Measurements from ENCODE around the gene LRRC9. TPM values are rescaled to one million over a fixed set of nuclear protein-coding genes. Genes with fewer than 3 reads are reported as not detected.
A peak's percentile ranks its signal among the peaks of the same experiment; 100 is the strongest.
"Not testable (repeated sequence)": the region's sequence is repeated elsewhere in the genome, so short reads cannot be mapped to it uniquely, and the experiment has no call there.

The LRRC9 gene
- total RNA-seq, 1 experiment from 2014 or later, result not detected

DNA sequence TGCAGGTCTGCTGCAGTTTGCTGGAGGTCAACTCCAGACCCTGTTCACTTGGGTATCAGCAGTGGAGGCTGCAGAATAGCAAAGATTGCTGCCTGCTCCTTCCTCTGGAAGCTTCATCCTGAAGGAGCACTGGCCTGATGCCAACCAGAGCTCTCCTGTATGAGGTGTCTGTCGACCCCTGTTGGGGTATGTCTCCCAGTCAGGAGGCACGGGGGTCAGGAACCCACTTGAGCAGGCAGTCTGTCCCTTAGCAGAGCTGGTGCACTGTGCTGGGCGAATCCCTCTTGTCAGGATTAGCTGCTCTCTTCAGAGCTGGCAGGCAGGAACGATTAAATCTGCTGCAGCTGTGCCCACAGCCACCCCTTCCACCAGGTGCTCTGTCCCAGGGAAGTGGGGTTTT, 37.9 kb downstream of the LRRC9 start:
- DNase-seq (ENCODE audit: low spot score), result not testable (repeated sequence)

DNA sequence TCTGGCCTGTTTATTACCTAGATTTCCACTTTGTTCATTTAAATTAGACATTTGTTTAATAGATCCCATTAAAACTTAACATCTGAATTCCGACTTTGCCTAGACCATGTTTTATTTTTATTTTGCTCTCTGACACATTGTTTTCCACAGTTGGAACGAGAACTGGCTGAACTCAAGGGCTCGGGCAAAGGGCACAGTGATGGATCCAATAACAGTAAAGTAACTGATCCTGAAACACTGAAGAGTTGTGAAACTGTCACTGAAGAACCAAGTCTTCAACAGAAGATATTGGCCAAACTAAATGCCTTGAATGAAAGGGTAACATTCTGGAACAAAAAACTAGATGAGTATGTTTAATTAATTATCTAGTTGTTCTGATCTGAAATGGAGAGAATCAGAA, 39.7 kb downstream of the LRRC9 start:
- DNase-seq (ENCODE audit: low spot score), result no peak

DNA sequence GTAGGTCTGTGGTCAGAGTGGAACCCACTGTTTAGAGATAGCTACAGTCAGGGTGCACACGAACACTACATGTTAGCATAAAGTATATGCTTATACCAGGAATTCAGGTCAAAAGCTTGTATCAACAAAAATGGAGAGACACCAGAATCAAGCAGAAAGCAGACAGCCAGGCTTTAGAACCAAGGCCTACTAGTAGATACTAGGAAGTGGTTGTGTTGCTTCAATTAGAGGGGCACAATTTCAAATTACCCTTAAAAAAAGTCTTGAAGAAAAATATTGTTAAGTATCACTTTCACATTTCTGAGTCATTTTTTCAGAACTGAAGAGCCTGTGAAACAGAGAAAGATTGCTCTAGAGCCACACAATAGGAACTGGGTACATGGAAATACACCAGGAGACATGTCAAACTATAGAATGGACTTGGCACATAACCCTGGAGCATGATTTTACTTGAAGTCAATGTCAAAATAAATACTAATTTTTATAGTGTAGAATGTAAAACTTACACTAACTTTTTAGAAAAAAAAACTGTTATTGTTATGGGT, 41.6 kb downstream of the LRRC9 start:
- no peak for DNase-seq (ENCODE audit: low spot score)

DNA sequence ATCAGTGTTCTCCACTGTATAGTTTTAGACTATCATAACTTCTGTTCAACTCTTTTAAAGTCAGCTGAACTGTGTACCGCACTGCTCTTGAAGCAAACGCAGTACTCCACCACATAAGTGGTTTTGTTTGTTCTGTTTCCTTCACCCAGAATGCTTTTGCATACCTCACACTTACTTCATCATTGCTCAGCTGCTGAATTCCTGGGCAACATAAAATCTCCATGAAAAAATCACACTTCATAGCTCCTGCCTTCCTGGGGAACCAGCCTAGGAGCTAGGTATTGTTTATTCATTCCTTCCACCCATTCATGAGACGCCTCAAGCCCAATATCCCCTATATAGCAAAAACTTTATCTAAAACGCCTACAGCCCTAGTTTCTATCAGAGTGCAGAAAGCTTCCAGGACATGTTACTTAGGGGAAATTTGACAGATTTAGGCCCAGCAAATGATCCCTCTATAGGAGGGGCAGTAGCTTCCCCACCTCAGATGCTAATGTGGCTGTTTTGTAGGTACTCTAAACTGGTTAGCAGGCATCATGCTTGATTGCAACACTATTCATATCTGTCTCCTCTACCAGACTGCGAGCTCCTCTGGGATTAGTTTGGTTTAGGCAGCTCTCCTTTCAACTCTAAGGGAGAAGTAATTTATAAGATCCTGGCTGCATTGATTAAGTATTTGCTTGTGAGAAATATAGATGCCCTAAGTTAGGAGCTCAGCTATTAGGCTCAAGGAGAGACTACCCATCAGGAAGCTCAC, 44.5 kb downstream of the LRRC9 start:
- no peak for DNase-seq (ENCODE audit: low spot score)

DNA sequence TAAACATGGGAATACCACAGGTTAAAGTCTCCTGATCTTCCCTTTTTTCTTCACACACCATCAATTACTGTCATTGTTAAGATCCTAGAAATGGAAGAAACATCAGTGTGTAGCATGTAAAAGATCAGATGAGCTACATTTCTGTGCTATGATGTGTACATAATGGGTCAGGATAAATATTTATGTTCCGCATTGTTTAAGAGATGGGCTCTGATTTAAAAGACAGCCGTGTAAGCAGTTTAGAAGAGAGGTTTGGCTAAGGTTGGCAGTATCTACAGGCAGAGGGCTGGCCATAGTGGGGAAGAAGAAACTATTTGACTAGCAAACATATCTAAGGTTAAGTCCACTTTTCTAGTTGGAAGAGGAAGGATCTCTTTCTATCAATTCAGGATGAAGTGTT, 49.4 kb downstream of the LRRC9 start:
- peak; percentile 54 for DNase-seq (ENCODE audit: low spot score)

DNA sequence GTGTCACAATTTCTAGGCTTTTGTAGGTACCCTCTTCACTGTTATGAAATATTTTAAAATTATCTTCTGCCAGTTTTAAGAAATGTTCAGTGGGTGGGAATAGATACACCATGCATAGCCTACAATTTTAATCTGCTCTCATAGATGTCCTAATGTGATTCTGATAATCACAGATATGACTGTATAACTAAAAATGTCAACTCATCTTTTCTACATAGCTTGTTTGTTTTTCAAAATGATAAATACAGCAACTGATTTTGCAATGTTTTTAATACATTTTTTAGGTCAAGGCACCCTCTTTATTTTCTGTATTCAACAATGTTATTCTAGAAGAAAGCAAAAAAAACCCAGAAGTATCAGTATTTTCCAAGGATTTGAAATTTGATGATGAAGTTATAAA, 61.6 kb downstream of the LRRC9 start:
- DNase-seq (ENCODE audit: low spot score), result no peak

DNA sequence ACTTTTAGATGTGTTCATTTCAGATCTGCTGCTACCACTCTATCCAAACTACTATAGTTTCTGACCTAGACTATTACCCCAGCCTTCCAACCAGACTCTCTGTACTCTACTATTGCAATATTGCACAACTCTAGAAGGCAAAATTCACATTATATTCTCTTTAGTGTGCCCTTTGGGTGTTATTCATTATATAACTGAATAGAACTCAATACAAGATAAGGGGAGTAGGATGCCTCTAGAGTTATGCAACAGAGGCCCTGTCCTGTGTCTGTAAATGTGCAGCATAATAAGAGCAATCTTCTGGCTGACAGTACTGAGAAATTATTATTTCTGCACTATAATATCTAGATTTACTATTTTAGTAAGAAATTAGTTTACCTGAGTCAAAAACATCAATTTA, 63.1 kb downstream of the LRRC9 start:
- no peak for DNase-seq (ENCODE audit: low spot score)

DNA sequence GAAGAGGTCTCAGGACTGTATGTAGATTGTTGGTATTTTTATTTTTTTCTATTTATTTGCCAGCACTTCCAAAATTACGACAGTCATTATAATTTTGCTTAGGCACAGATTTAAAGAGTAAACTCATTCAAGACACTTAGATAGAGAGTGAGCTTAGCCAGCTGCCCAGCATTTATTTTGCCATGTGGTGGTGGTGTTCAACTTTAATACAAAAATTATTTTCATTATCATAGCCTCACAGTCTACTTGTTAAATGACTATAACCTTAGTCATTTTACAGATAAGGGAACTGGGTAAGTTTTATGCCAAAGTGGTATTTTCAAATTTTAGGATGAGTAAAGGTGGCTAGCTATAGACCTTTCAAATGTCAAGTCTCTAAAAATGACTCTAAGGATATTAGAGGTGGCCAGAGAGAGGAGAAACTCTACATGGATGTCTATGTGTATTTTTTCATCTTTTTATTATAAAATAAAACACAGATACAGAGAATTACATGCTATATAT, 66.7 kb downstream of the LRRC9 start:
- DNase-seq (ENCODE audit: low spot score), result no peak

DNA sequence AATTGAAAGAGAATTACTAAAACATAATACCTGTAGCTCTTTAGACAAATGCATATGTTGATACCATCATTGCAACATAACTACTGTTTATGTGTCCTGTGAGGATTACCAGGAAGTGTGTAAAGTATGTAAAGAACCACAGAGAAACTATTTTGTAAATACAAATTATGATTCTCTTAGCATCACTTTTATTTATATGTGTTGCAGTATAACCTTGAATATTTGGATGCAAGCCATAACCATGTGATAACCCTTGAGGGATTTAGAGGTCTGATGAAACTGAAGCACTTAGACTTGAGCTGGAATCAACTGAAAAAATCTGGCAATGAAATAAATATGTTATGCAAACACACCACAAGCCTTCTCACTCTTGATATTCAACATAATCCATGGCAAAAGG, 77.5 kb downstream of the LRRC9 start:
- peak; percentile 31 for DNase-seq (ENCODE audit: low spot score)

DNA sequence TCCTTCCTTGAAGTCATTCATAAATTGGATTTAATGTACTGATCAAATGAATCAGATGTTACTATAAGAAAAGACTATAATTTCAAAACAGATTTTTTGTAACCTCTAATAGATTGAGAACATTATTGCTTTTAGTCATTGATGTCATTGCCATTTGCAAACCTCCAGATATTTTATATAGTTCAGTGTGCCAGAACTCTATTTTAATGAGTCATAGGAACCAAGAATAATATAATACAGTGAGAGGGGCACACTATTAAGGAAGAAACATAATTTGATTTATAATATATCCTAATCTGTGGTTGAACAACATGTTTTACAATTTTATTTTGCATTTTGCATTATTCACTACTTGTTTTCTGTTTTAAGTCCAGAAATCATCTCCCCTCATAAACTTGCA, 78.0 kb downstream of the LRRC9 start:
- no peak for DNase-seq (ENCODE audit: low spot score)

DNA sequence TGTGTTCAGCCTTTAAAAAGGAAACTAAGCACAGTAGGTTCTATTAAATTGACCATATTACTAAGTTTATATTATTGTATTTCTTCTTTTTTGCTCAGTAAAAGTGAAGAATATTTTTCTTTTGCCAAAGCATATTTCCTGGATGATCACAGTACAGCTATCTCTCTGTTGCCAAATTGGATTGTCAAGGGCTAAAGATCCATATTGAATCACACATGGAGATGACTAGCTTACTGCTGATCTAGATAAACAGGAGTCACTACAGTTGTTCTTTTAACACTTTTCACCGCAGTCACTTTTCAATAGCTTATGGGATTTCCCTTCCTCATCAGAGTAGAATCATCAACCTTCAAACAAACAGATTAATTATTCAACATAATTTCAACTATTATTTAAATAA, 78.6 kb downstream of the LRRC9 start:
- no peak for DNase-seq (ENCODE audit: low spot score)

DNA sequence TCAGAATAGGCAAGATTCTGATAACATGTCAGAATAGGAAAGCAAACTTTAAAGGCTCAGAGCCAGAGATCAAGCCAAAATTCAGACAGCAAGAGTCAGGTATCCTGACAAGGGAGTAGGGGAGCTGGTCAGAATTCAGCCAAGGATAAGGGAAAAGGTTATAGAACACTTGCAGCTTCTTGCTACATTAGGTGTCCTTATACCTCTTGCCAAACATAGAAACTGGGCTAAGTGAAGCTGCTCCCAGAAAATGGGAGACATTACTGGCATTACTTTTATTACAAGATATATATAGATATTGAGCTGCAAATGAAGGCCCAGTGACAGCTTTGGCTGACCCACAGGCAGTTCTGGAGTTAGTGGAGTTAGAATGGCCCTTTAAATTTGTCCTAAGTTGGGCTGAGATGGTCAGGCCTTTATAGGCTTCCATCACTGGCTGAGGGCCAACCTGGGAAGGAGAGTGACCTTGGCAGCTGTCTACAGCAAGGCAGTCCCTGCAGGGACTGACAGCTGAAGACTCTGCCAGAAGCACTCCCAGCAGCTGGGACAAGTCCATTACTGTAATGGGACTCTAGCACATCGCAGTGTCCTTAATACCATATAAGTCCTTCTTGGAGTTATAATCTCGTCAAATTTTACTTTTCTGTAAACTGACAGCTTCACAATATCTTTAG, 83.0 kb downstream of the LRRC9 start:
- DNase-seq (ENCODE audit: low spot score), result no peak

DNA sequence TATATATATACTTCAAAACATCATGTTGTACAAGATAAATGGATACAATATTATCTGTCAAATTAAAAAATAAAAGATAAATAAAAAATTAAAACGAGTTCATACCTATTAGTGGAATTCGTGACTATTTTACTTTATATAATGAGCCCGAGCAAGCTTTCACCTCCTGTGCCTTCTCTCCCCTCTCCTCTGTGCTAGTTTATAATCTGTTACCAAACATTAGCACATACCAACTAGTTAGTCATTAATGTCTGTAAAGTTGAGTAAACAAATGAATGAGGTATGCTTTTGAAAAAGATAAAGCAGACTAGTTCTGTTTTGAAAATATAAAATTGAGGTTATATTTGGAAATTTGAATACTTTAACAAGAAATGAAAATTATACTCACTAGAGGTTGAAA, 84.0 kb downstream of the LRRC9 start:
- DNase-seq (ENCODE audit: low spot score), result no peak

DNA sequence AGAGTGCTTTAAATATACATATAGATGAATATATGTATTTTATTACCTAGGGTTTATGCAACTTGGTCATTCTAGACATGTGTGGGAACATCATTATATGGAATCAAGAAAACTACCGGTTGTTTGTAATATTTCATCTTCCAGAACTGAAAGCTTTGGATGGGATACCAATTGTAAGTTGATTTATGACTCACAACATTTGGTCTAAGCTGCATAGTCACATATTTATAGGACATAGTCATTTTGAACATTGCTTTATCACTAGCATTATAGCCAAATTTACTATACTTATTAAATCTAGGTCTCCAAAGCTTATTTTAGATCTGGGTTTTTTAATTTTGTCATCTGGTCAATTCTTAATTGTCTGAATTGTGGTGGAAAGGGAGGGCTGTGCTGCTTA, 88.1 kb downstream of the LRRC9 start:
- DNase-seq (ENCODE audit: low spot score), result no peak

DNA sequence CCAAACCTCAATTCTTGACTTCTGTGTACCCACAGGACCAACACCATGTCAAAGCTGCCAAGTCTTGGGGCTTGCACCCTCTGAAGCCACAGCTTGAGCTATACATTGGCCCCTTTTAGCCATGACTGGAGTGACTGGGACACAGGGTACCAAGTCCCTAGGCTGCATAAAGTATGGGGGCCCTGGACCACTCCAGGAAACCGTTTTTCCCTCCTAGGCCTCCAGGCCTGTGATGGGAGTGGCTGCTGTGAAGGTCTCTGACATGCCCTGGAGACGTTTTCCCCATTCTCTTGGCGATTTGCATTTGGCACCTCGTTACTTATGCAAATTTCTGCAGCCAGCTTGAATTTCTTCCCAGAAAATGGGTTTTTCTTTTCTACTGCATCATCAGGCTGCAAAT, 90.3 kb downstream of the LRRC9 start:
- DNase-seq (ENCODE audit: low spot score), result not testable (repeated sequence)

DNA sequence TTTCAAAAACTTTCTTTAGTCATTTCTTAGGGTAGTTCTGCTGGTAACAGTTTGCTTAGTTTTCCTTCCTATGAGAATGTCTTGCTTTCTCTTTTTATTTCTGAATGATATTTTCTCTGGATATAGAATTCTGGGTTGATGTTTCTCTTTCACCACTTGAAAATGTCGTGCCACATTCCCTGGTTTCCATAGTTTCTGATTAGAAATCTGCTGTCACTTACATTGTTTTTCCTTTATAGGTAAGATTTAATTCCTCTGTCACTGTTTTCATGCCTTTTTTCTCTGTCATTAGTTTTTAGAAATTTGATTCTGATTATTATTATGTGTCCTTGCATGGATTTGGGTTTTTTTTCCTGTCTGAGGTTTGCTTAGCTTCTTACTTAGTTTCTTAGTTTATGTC, 94.5 kb downstream of the LRRC9 start:
- no peak for DNase-seq (ENCODE audit: low spot score)

DNA sequence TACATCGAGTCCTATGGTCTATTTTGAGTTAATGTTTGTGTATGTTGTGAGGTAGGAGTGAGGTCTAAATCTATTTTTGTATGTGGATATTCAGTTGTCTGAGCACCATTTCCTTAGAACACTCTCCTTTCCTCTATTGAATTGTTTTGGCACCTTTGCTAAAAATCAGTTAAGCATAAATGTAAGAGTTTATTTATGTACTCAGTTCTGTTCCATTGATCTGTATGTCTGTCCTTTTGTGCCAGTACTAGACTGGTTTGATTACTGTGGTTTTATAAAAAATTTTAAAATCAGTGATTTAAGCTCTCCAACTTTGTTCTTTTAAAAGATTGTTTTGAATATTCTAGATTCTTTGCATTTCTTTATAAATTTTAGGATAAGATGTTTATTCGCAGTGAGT, 101.7 kb downstream of the LRRC9 start:
- no peak for DNase-seq (ENCODE audit: low spot score)

DNA sequence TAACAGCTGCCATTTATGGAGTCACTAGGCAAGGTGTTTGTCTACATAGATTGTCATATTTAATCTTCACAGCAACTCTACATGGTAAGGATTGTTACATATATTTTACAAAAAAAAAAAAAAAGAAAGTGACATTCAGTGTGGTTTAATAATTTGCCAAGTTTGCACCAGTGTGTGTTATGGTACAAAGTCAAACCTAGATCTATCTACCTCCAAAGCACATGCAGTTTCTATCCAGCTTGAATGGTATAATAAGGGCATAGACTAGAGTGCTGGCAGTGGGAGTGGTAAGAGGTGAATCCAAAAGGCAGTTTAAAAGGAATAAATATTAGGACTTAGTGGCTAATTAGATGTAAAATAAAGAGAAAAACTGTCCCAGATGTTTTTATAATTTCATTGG, 105.6 kb downstream of the LRRC9 start:
- no peak for DNase-seq (ENCODE audit: low spot score)

DNA sequence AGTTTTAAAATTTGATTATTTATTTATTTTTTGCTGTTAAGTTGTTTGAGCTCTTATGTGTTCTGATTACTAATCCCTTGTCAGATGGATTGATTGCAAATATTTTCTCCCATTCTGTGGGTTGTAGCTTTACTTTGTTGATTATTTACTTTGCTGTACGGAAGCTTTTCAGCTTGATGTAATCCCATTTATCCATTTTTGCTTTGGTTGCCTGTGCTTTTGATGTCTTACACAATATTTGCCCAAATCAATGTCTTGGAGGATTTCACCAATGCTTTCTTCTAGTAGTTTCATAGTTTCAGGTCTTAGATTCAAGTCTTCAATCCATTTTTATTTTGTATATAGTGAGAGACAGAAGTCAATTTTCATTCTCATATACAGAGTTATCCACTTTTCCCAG, 115.2 kb downstream of the LRRC9 start:
- DNase-seq (ENCODE audit: low spot score), result no peak

DNA sequence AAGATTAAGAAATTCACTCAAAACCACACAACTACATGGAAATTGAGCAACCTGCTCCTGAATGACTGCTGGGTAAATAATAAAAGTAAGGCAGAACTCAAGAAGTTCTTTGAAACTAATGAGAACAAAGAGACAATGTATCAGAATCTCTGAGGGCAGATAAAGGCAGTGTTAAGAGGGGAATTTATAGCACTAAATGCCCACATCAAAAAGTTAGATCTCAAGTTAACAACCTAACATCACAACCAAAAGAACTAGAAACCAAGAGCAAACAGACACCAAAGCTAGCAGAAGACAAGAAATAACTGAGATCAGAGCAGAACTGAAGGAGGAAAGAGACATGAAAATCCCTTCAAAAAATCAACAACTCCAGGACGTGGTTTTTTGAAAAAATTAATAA, 128.0 kb downstream of the LRRC9 start:
- not testable (repeated sequence) for DNase-seq (ENCODE audit: low spot score)

DNA sequence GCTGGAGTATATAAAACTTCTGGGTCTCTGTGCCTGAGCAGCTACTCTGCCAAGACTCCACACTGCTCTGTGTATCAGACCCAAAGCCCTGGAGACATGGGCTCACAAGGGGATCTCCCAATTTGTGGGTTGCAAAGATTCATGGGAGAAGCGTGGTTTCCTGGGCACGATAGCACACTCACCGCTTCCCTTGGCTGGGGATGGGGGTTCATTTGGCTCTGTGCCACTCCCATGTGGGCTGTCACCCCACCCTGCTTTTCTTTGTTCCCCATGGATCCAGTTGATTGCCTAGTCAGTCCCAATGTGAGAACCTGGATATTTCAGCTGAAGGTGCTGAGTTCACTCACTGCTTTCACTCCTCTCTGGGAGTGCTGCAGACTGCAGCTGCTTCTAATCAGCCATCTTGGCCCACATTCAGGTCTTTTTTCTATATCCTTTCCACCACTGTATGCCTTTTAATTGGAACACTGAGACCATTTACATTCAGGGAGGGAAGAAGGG, 131.8 kb downstream of the LRRC9 start:
- DNase-seq (ENCODE audit: low spot score), result no peak

DNA sequence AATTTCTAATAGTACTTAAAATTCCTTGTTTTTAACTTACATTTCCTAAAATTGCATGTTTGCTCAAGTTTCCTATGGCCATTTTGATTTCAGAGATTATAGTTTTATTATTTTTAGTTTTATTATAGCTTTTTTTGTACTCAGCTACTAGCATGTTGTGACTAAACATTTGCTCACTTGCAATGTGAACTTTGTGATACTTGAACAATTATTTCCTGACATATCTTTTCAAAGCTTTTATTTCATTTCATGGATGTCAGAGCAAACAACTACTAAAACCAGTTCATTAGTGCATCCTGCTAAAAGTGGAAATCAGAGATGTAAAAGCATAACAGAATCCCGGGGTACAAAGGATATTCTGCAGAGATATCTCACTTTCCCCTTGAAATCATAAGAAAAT, 138.1 kb downstream of the LRRC9 start:
- DNase-seq (ENCODE audit: low spot score), result no peak

DNA sequence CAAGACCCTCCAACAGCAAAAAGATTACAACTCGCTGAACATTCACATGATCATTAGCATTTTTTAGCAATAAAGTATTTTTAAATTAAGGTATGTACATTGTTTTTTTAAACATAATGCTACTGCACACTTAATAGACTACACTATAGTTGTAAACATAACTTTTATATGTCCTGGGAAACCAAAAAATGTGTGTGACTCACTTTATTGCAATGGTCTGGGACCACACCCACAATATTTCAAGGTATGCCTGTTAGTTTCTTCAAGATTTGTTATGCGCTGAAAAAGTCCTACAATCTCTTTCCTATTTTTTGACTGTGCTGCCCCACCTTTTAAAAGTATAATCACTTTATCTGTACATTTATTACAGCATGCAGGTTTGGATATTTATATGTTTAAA, 141.4 kb downstream of the LRRC9 start:
- peak; percentile 11 for DNase-seq (ENCODE audit: low spot score)
